ENCODE results near the gene BEND5. TPM values are rescaled to one million over a fixed set of nuclear protein-coding genes. Genes with fewer than 3 reads are reported as not detected.

BEND5 gene
- total and polyA plus RNA-seq, 2 of the 8 experiments (the other 6 are each of a cell fraction or from before 2014, with no cell fraction given) = 3.8 to 7.5 TPM

GRCh38 chr1:48753293-48753692 lies 23.4 kb downstream of the BEND5 start:
- Histone ChIP-seq H3K79me2 (ENCODE audit: control insufficient read depth in 1 of 2, insufficient read depth in 2 of 2, low read length in 2 of 2) (no peaks in the 10 kb centered on the region), H2AFZ (ENCODE audit: low read length) (no peak overlapping the region), H4K8ac (ENCODE audit: extremely low read depth, insufficient read depth, low read length) (no peak overlapping the region), H2BK20ac (ENCODE audit: low read length) (no peak overlapping the region), H3K4ac (replicated peaks; ENCODE audit: insufficient read length, low read depth, low read length) (no peak overlapping the region), H3K14ac (ENCODE audit: insufficient read length) (no peak overlapping the region), H4K20me1 (replicated peaks in 1 of 2; ENCODE audit: control insufficient read depth in 1 of 2, insufficient read depth in 2 of 2, low read length in 2 of 2) (no peaks in the 10 kb centered on the region), H3K23me2 (ENCODE audit: low read depth, low read length) (no peaks in the 10 kb centered on the region; the same call in 1 of the 2 replicates), H2BK5ac (ENCODE audit: low read depth, low read length) (no peak overlapping the region), H3K4me2 (ENCODE audit: insufficient read depth in 1 of 2, low read depth in 2 of 2, low read length in 2 of 2) (no peak overlapping the region), H2AK5ac (ENCODE audit: low read depth, low read length) (no peak overlapping the region), H3K27me3 (replicated peaks in 1 of 4; ENCODE audit: control insufficient read depth in 3 of 4, extremely low read depth in 1 of 4, insufficient read depth in 3 of 4, low read length in 3 of 4) (no peaks in the 10 kb centered on the region), H3K56ac (replicated peaks; ENCODE audit: insufficient read length, low read depth, low read length) (no peak overlapping the region), H3K9me3 (ENCODE audit: insufficient read depth in 2 of 2, low read depth in 1 of 2, low read length in 1 of 2) (no peaks in the 10 kb centered on the region), H2BK120ac (replicated peaks; ENCODE audit: low read depth, low read length) (no peak overlapping the region), H3K36me3 (ENCODE audit: control insufficient read depth in 2 of 4, insufficient read depth in 4 of 4, low read length in 3 of 4) (peaks cover 0 to 4% (median 2%) of the 10 kb centered on the region in 4 experiments; a peak in 5 of 8 replicates), H4K5ac (ENCODE audit: insufficient read length, low read depth, low read length) (no peak overlapping the region), H3K27ac (ENCODE audit: low read depth, low read length) (no peak overlapping the region), H3K9ac (replicated peaks in 1 of 4; ENCODE audit: extremely low read depth in 1 of 4, low read depth in 3 of 4, low read length in 3 of 4) (no peak overlapping the region), H3K18ac (ENCODE audit: extremely low read depth, low read length) (no peak overlapping the region), H2BK15ac (ENCODE audit: low read length) (no peak overlapping the region), H3K79me1 (ENCODE audit: low read depth, low read length) (no peaks in the 10 kb centered on the region; the same call in 1 of the 2 replicates), H3K4me3 (ENCODE audit: extremely low read depth in 1 of 4, insufficient read depth in 2 of 4, low read depth in 3 of 4, low read length in 4 of 4) (no peak overlapping the region), H4K91ac (replicated peaks; ENCODE audit: insufficient read length, low read length) (no peak overlapping the region), H3K23ac (ENCODE audit: insufficient read length) (no peak overlapping the region), H2BK12ac (ENCODE audit: low read depth, low read length) (no peak overlapping the region), H3K4me1 (replicated peaks in 1 of 4; ENCODE audit: control insufficient read depth in 3 of 4, insufficient read depth in 4 of 4, low read length in 3 of 4) (no peaks in the 10 kb centered on the region; a peak in 1 of 7 replicates)
- WGBS, 2 experiments (ENCODE audit: extremely low coverage in 1 of 2, insufficient coverage in 1 of 2, insufficient read length in 1 of 2, insufficient replicate concordance in 2 of 2, low coverage in 1 of 2, low lambda C conversion rate in 2 of 2, missing lambda C conversion rate in 1 of 2) = 100% methylated on average over 1 of the region's 1 CpG; no CpG with 5 or more reads in 1 of the 2 experiments
- ChIA-PET CTCF (ENCODE audit: partially characterized antibody) (interaction anchor here (0.8 to 1.5 kb wide), 4 partner anchors 9 to 65 kb away, joined by 3 to 5 read pairs (median 4); no protein-coding TSS in a partner anchor), POLR2A (ENCODE audit: partially characterized antibody) (no interaction called here)
- TF ChIP-seq ZNF274 (IDR thresholded peaks at IDR 0.05; ENCODE audit: borderline replicate concordance, extremely low read depth, low read length) = no peak
- DNase-seq (ENCODE audit: low read depth in 1 of 2, low spot score in 2 of 2) (no peak), FAIRE-seq (no peak)

Data from H1 (cell line).